Activated naive CD8-positive, alpha-beta T cell treated with anti-CD3 and anti-CD28 coated beads, Interleukin-2, amount 50 U/mL, for 24 hours (primary cell): ENCODE results near the gene SIM2.

Experiments
- ATAC-seq: fragments of 150-1000 bp; cut with Tn5 transposase; one replicate; pipeline ENCODE4 v1.10.0; 2021
- DNase-seq: peaks from one replicate; pipeline ENCODE4 v3.0.0; 2021
- H3K27ac Mint-ChIP-seq: one replicate; pipeline ENCODE4 v1.8.0; 2021; ENCODE audit warnings: mild to moderate bottlenecking, mixed read lengths
- H3K27me3 Mint-ChIP-seq: one replicate; pipeline ENCODE4 v1.8.0; 2021; ENCODE audit warnings: mixed read lengths
- H3K36me3 Mint-ChIP-seq: one replicate; pipeline ENCODE4 v1.8.0; 2021; ENCODE audit warnings: low read depth, mixed read lengths
- H3K4me1 Mint-ChIP-seq: one replicate; pipeline ENCODE4 v1.8.0; 2021; ENCODE audit warnings: mixed read lengths
- H3K4me3 Mint-ChIP-seq: one replicate; pipeline ENCODE4 v1.8.0; 2021; ENCODE audit warnings: mild to moderate bottlenecking, moderate library complexity, mixed read lengths
- H3K9me3 Mint-ChIP-seq: one replicate; pipeline ENCODE4 v1.8.0; 2021; ENCODE audit warnings: mixed read lengths

The SIM2 gene

GRCh38 chr21:36762642-36763041 is 63.7 kb downstream of the SIM2 start:
- DNase-seq (no peak), ATAC-seq (no peak)
- H3K36me3 Mint-ChIP-seq: peaks cover 11% of the 10 kb centered on the region
- no peaks in the 10 kb centered on the region for H3K9me3 Mint-ChIP-seq
- H3K27ac Mint-ChIP-seq: no peak overlapping the region
- H3K4me3 Mint-ChIP-seq: no peak overlapping the region
- no peaks in the 10 kb centered on the region for H3K4me1 Mint-ChIP-seq
- no peaks in the 10 kb centered on the region for H3K27me3 Mint-ChIP-seq

GRCh38 chr21:36763305-36763704 is 64.4 kb downstream of the SIM2 start:
- Mint-ChIP-seq H3K36me3 (peaks cover 11% of the 10 kb centered on the region), H3K27me3 (no peaks in the 10 kb centered on the region), H3K4me1 (no peaks in the 10 kb centered on the region), H3K4me3 (no peak overlapping the region), H3K27ac (no peak overlapping the region), H3K9me3 (no peaks in the 10 kb centered on the region)
- no peak for ATAC-seq
- no peak for DNase-seq

GRCh38 chr21:36765229-36765628 is 66.3 kb downstream of the SIM2 start:
- H3K36me3 Mint-ChIP-seq: peaks cover 7% of the 10 kb centered on the region
- no peaks in the 10 kb centered on the region for H3K27me3 Mint-ChIP-seq
- ATAC-seq (no peak), DNase-seq (no peak)
- no peaks in the 10 kb centered on the region for H3K4me1 Mint-ChIP-seq
- no peak overlapping the region for H3K4me3 Mint-ChIP-seq
- H3K27ac Mint-ChIP-seq: no peak overlapping the region
- H3K9me3 Mint-ChIP-seq: no peaks in the 10 kb centered on the region

GRCh38 chr21:36766511-36766910 is 67.6 kb downstream of the SIM2 start:
- Mint-ChIP-seq H3K27me3 (no peaks in the 10 kb centered on the region), H3K27ac (no peak overlapping the region), H3K4me3 (no peak overlapping the region), H3K4me1 (no peaks in the 10 kb centered on the region), H3K36me3 (peaks cover 7% of the 10 kb centered on the region), H3K9me3 (no peaks in the 10 kb centered on the region)
- DNase-seq (no peak), ATAC-seq (no peak)

- Mint-ChIP-seq H3K4me3 (no peak overlapping the region), H3K36me3 (peaks cover 7% of the 10 kb centered on the region), H3K27ac (no peak overlapping the region), H3K4me1 (no peaks in the 10 kb centered on the region), H3K27me3 (no peaks in the 10 kb centered on the region), H3K9me3 (no peaks in the 10 kb centered on the region)
- DNase-seq: no peak
- no peak for ATAC-seq
Observed at GRCh38 chr21:36767096-36767495, 68.2 kb downstream of the SIM2 start.

- no peak overlapping the region for H3K4me3 Mint-ChIP-seq
- H3K36me3 Mint-ChIP-seq: peaks cover 7% of the 10 kb centered on the region
- no peaks in the 10 kb centered on the region for H3K27me3 Mint-ChIP-seq
- no peak for DNase-seq
- no peaks in the 10 kb centered on the region for H3K4me1 Mint-ChIP-seq
- no peak overlapping the region for H3K27ac Mint-ChIP-seq
- no peaks in the 10 kb centered on the region for H3K9me3 Mint-ChIP-seq
- no peak for ATAC-seq
Observed at GRCh38 chr21:36768496-36768895, 69.6 kb downstream of the SIM2 start.

GRCh38 chr21:36769051-36769839 is 70.3 kb downstream of the SIM2 start:
- Mint-ChIP-seq H3K4me3 (no peak overlapping the region), H3K9me3 (no peaks in the 10 kb centered on the region), H3K27me3 (no peaks in the 10 kb centered on the region), H3K4me1 (no peaks in the 10 kb centered on the region), H3K27ac (no peak overlapping the region), H3K36me3 (peaks cover 7% of the 10 kb centered on the region)
- DNase-seq: no peak
- no peak for ATAC-seq

GRCh38 chr21:36773117-36773516 is 74.2 kb downstream of the SIM2 start:
- Mint-ChIP-seq H3K36me3 (no peaks in the 10 kb centered on the region), H3K4me1 (no peaks in the 10 kb centered on the region), H3K4me3 (no peak overlapping the region), H3K9me3 (no peaks in the 10 kb centered on the region), H3K27me3 (no peaks in the 10 kb centered on the region), H3K27ac (no peak overlapping the region)
- ATAC-seq: no peak
- DNase-seq: no peak

- no peaks in the 10 kb centered on the region for H3K36me3 Mint-ChIP-seq
- ATAC-seq: no peak
Observed at GRCh38 chr21:36773995-36774394, 75.1 kb downstream of the SIM2 start.

GRCh38 chr21:36776981-36777617 is 78.2 kb downstream of the SIM2 start:
- H3K27me3 Mint-ChIP-seq: no peaks in the 10 kb centered on the region
- no peak overlapping the region for H3K4me3 Mint-ChIP-seq
- no peaks in the 10 kb centered on the region for H3K4me1 Mint-ChIP-seq
- no peak for DNase-seq
- no peaks in the 10 kb centered on the region for H3K36me3 Mint-ChIP-seq
- H3K27ac Mint-ChIP-seq: no peak overlapping the region
- no peak for ATAC-seq
- H3K9me3 Mint-ChIP-seq: no peaks in the 10 kb centered on the region

More at GRCh38 chr21:36773995-36774394, 75.1 kb downstream of the SIM2 start:
- Mint-ChIP-seq H3K4me3 (no peak overlapping the region), H3K27me3 (no peaks in the 10 kb centered on the region), H3K4me1 (no peaks in the 10 kb centered on the region), H3K9me3 (no peaks in the 10 kb centered on the region), H3K27ac (no peak overlapping the region)
- DNase-seq: no peak

- no peaks in the 10 kb centered on the region for H3K27me3 Mint-ChIP-seq
- no peaks in the 10 kb centered on the region for H3K9me3 Mint-ChIP-seq
- no peaks in the 10 kb centered on the region for H3K4me1 Mint-ChIP-seq
- H3K27ac Mint-ChIP-seq: no peak overlapping the region
- DNase-seq (no peak), ATAC-seq (no peak)
- H3K36me3 Mint-ChIP-seq: no peaks in the 10 kb centered on the region
- H3K4me3 Mint-ChIP-seq: no peak overlapping the region
Observed at GRCh38 chr21:36780861-36781260, 81.9 kb downstream of the SIM2 start.

GRCh38 chr21:36783612-36784374 is 84.9 kb downstream of the SIM2 start:
- Mint-ChIP-seq H3K9me3 (no peaks in the 10 kb centered on the region), H3K36me3 (no peaks in the 10 kb centered on the region), H3K27me3 (no peaks in the 10 kb centered on the region), H3K27ac (no peak overlapping the region), H3K4me3 (no peak overlapping the region), H3K4me1 (no peaks in the 10 kb centered on the region)
- DNase-seq (no peak), ATAC-seq (no peak)

GRCh38 chr21:36784947-36785346 is 86.0 kb downstream of the SIM2 start:
- DNase-seq (no peak), ATAC-seq (no peak)
- H3K4me3 Mint-ChIP-seq: no peak overlapping the region
- no peaks in the 10 kb centered on the region for H3K27me3 Mint-ChIP-seq
- no peak overlapping the region for H3K27ac Mint-ChIP-seq
- H3K9me3 Mint-ChIP-seq: no peaks in the 10 kb centered on the region
- H3K4me1 Mint-ChIP-seq: no peaks in the 10 kb centered on the region
- peaks cover 2% of the 10 kb centered on the region for H3K36me3 Mint-ChIP-seq

- DNase-seq: no peak
- Mint-ChIP-seq H3K27me3 (no peaks in the 10 kb centered on the region), H3K27ac (no peak overlapping the region), H3K4me1 (no peaks in the 10 kb centered on the region), H3K9me3 (no peaks in the 10 kb centered on the region), H3K36me3 (peaks cover 6% of the 10 kb centered on the region), H3K4me3 (no peak overlapping the region)
- ATAC-seq: no peak
Observed at GRCh38 chr21:36785615-36786014, 86.7 kb downstream of the SIM2 start.

- Mint-ChIP-seq H3K27ac (no peak overlapping the region), H3K4me3 (no peak overlapping the region), H3K4me1 (no peaks in the 10 kb centered on the region), H3K9me3 (no peaks in the 10 kb centered on the region), H3K27me3 (no peaks in the 10 kb centered on the region), H3K36me3 (peaks cover 11% of the 10 kb centered on the region)
- DNase-seq: no peak
- ATAC-seq: no peak
Observed at GRCh38 chr21:36786186-36786585, 87.3 kb downstream of the SIM2 start.
